ENCODE measurements around the gene POLA1.

The POLA1 gene

GRCh38 chrX:24956828-24957227 lies 263.1 kb downstream of the POLA1 start:
- TF ChIP-seq CTCF (IDR thresholded peaks at IDR 0.05; ENCODE audit: low read depth, low read length, missing control alignments), result no peak
- DNase-seq (ENCODE audit: low read depth), result peak; percentile 2
- H3K4me3 ChIP-seq (ENCODE audit: low read depth, low read length), result no peak overlapping the region
- in situ Hi-C loops (cut with HindIII; ENCODE audit: low sequenced_read_pairs), result no loop called here

GRCh38 chrX:24961809-24962208 lies 268.1 kb downstream of the POLA1 start:
- in situ Hi-C loops (cut with HindIII; ENCODE audit: low sequenced_read_pairs), result no loop called here
- DNase-seq (ENCODE audit: low read depth), result no peak

GRCh38 chrX:24963823-24964222 lies 270.1 kb downstream of the POLA1 start:
- no peak for TF ChIP-seq CTCF (IDR thresholded peaks at IDR 0.05; ENCODE audit: low read depth, low read length, missing control alignments)
- H3K4me3 ChIP-seq (ENCODE audit: low read depth, low read length), result no peak overlapping the region
- in situ Hi-C loops (cut with HindIII; ENCODE audit: low sequenced_read_pairs), result no loop called here
- no peak for DNase-seq (ENCODE audit: low read depth)

More at GRCh38 chrX:24961809-24962208, 268.1 kb downstream of the POLA1 start:
- no peak for TF ChIP-seq CTCF (IDR thresholded peaks at IDR 0.05; ENCODE audit: low read depth, low read length, missing control alignments)
- no peak overlapping the region for H3K4me3 ChIP-seq (ENCODE audit: low read depth, low read length)

GRCh38 chrX:24965372-24965771 lies 271.7 kb downstream of the POLA1 start:
- no peak for DNase-seq (ENCODE audit: low read depth)
- no peak overlapping the region for H3K4me3 ChIP-seq (ENCODE audit: low read depth, low read length)
- no peak for TF ChIP-seq CTCF (IDR thresholded peaks at IDR 0.05; ENCODE audit: low read depth, low read length, missing control alignments)
- in situ Hi-C loops (cut with HindIII; ENCODE audit: low sequenced_read_pairs), result no loop called here

GRCh38 chrX:24969812-24970211 lies 276.1 kb downstream of the POLA1 start:
- DNase-seq (ENCODE audit: low read depth), result no peak
- TF ChIP-seq CTCF (IDR thresholded peaks at IDR 0.05; ENCODE audit: low read depth, low read length, missing control alignments), result no peak
- in situ Hi-C loops (cut with HindIII; ENCODE audit: low sequenced_read_pairs), result no loop called here

GRCh38 chrX:24979081-24979480 lies 285.4 kb downstream of the POLA1 start:
- in situ Hi-C loops (cut with HindIII; ENCODE audit: low sequenced_read_pairs), result no loop called here
- no peak for TF ChIP-seq CTCF (IDR thresholded peaks at IDR 0.05; ENCODE audit: low read depth, low read length, missing control alignments)
- H3K4me3 ChIP-seq (ENCODE audit: low read depth, low read length), result no peak overlapping the region
- DNase-seq (ENCODE audit: low read depth), result no peak

More at GRCh38 chrX:24969812-24970211, 276.1 kb downstream of the POLA1 start:
- H3K4me3 ChIP-seq (ENCODE audit: low read depth, low read length), result no peak overlapping the region

GRCh38 chrX:24981030-24981429 lies 287.3 kb downstream of the POLA1 start:
- DNase-seq (ENCODE audit: low read depth), result no peak
- H3K4me3 ChIP-seq (ENCODE audit: low read depth, low read length), result no peak overlapping the region
- in situ Hi-C loops (cut with HindIII; ENCODE audit: low sequenced_read_pairs), result no loop called here
- no peak for TF ChIP-seq CTCF (IDR thresholded peaks at IDR 0.05; ENCODE audit: low read depth, low read length, missing control alignments)

Measured in astrocyte of the cerebellum (primary cell).